Naive B cell (primary cell): ENCODE results near the gene ALKBH5. TPM values are rescaled to one million over a fixed set of nuclear protein-coding genes. Genes with fewer than 3 reads are reported as not detected.

Experiments
- ATAC-seq, 2 donors: fragments of 150-1000 bp; cut with Tn5 transposase; 2 replicates each; pipeline ENCODE4 v1.10.0; 2021; ENCODE audit warnings: low read depth in 2 of 2, mild to moderate bottlenecking in 2 of 2, moderate library complexity in 2 of 2
- DNase-seq: peaks from one replicate; pipeline ENCODE4 v3.0.0; 2022
- H3K27ac Mint-ChIP-seq, 6 donors: one replicate each; pipeline ENCODE4 v1.8.0; 2020 to 2022; ENCODE audit warnings: mild to moderate bottlenecking in 6 of 6, mixed read lengths in 6 of 6, moderate library complexity in 5 of 6, inconsistent platforms in 2 of 6
- H3K27me3 Mint-ChIP-seq, 3 donors: one replicate each; pipeline ENCODE4 v1.8.0; 2021 to 2022; ENCODE audit warnings: mixed read lengths in 3 of 3, mild to moderate bottlenecking in 1 of 3
- H3K36me3 Mint-ChIP-seq, 2 donors: one replicate each; pipeline ENCODE4 v1.8.0; 2020 to 2022; ENCODE audit warnings: mixed read lengths in 2 of 2, inconsistent platforms in 1 of 2, mild to moderate bottlenecking in 1 of 2
- H3K4me1 Mint-ChIP-seq, 3 donors: one replicate each; pipeline ENCODE4 v1.8.0; 2020 to 2022; ENCODE audit warnings: mixed read lengths in 3 of 3, inconsistent platforms in 1 of 3, mild to moderate bottlenecking in 1 of 3, moderate library complexity in 1 of 3
- H3K4me3 Mint-ChIP-seq, 8 donors: one replicate each; pipeline ENCODE4 v1.8.0; 2020 to 2022; ENCODE audit warnings: mild to moderate bottlenecking in 8 of 8, mixed read lengths in 8 of 8, moderate library complexity in 8 of 8, inconsistent platforms in 2 of 8
- H3K9me3 Mint-ChIP-seq, 7 donors: one replicate each; pipeline ENCODE4 v1.8.0; 2020 to 2022; ENCODE audit warnings: mixed read lengths in 7 of 7, mild to moderate bottlenecking in 5 of 7, inconsistent platforms in 2 of 7, moderate library complexity in 1 of 7
- polyA plus RNA-seq, 6 donors: library from polyadenylated mRNA; unstranded; fragments of 300-500 nt; fragmentation: Illumina TruSeq; gene quantifications; one replicate each; pipeline ENCODE4 v1.2.3, GENCODE V29; 2021; ENCODE audit warnings: low read depth in 6 of 6

Gene ALKBH5
- polyA plus RNA-seq, 6 donors from 2014 or later, result 124 to 169 (median 146) TPM

- peak overlapping the region in 5 of 6 donors; percentile 79 to 92 (median 91) for H3K27ac Mint-ChIP-seq
- no peaks in the 10 kb centered on the region for H3K36me3 Mint-ChIP-seq
- H3K4me3 Mint-ChIP-seq, result peak overlapping the region; percentile 88 to 99 (median 97)
- peak; percentile 60 for DNase-seq
- H3K27me3 Mint-ChIP-seq, result no peaks in the 10 kb centered on the region
- H3K9me3 Mint-ChIP-seq, result no peaks in the 10 kb centered on the region
- H3K4me1 Mint-ChIP-seq, result peaks cover 27 to 50% (median 43%) of the 10 kb centered on the region in 3 donors
- peak; percentile 42 to 48 for ATAC-seq
Observed at GRCh38 chr17:18257982-18258355, 74.3 kb downstream of the ALKBH5 start.

GRCh38 chr17:18258356-18259038 lies 74.9 kb downstream of the ALKBH5 start, which contains the start of gene FLII:
TSS of gene FLII (minus strand) at chr17:18258738. CDS start at chr17:18258690, 48 bp downstream.
- ATAC-seq, result peak; percentile 40 to 49

More at GRCh38 chr17:18258356-18259038, 74.9 kb downstream of the ALKBH5 start, which contains the start of gene FLII:
- H3K9me3 Mint-ChIP-seq, result no peaks in the 10 kb centered on the region
- H3K36me3 Mint-ChIP-seq, result no peaks in the 10 kb centered on the region
- H3K27ac Mint-ChIP-seq, result peak within 1 kb of the TSS; percentile 59 to 96 (median 92)
- no peaks in the 10 kb centered on the region for H3K27me3 Mint-ChIP-seq
- peak within 1 kb of the TSS; percentile 93 to 99 (median 97) for H3K4me3 Mint-ChIP-seq
- peaks cover 31 to 50% (median 46%) of the 10 kb centered on the region in 3 donors for H3K4me1 Mint-ChIP-seq
- DNase-seq, result peak; percentile 48

Other genes with a start within 250 kb of the ALKBH5 start
- gene TOM1L2, start 211.4 kb upstream of the ALKBH5 start, polyA plus RNA-seq, result 1 to 10 TPM; 2.5 to 7.0 (median 3.0) TPM
- 1 to 10 TPM in 2 of 6 donors, under 1 TPM in 2, not detected in 2; 0.19 to 1.4 (median 0.85) TPM for gene DRC3, start 211.0 kb upstream of the ALKBH5 start, polyA plus RNA-seq
- 10 to 100 TPM; 24.0 to 42.7 (median 34.1) TPM for gene ATPAF2, start 144.7 kb upstream of the ALKBH5 start, polyA plus RNA-seq
- 10 to 100 TPM in 2 of 6 donors, 1 to 10 TPM in 4; 6.7 to 11.8 (median 7.4) TPM for gene GID4, start 144.4 kb upstream of the ALKBH5 start, polyA plus RNA-seq
- gene DRG2, start 95.9 kb upstream of the ALKBH5 start, polyA plus RNA-seq, result 10 to 100 TPM; 36.1 to 70.4 (median 41.8) TPM
- gene MYO15A, start 75.1 kb upstream of the ALKBH5 start, polyA plus RNA-seq, result 1 to 10 TPM in 2 of 6 donors, under 1 TPM in 4; 0.43 to 2.0 (median 0.65) TPM
- gene LLGL1, start 41.8 kb downstream of the ALKBH5 start, polyA plus RNA-seq, result 1 to 10 TPM in 2 of 6 donors, under 1 TPM in 3, not detected in 1; 0.38 to 1.4 (median 0.86) TPM
- gene FLII, start 74.9 kb downstream of the ALKBH5 start, polyA plus RNA-seq, result 100 to 1,000 TPM in 3 of 6 donors, 10 to 100 TPM in 3; 80.0 to 169 (median 98.4) TPM
- 10 to 100 TPM in 3 of 6 donors, 1 to 10 TPM in 3; 3.2 to 13.8 (median 9.9) TPM for gene MIEF2, start 76.8 kb downstream of the ALKBH5 start, polyA plus RNA-seq
- gene TOP3A, start 131.2 kb downstream of the ALKBH5 start, polyA plus RNA-seq, result 10 to 100 TPM in 5 of 6 donors, 1 to 10 TPM in 1; 5.2 to 20.1 (median 14.6) TPM
- 1 to 10 TPM; 2.8 to 9.2 (median 5.9) TPM for gene SMCR8, start 131.5 kb downstream of the ALKBH5 start, polyA plus RNA-seq
- 10 to 100 TPM in 5 of 6 donors, 1 to 10 TPM in 1; 9.1 to 18.0 (median 15.8) TPM for gene SHMT1, start 179.7 kb downstream of the ALKBH5 start, polyA plus RNA-seq
- gene EVPLL, start 193.9 kb downstream of the ALKBH5 start, polyA plus RNA-seq, result not detected